Fibroblast of peridontal ligament (primary cell): ENCODE data around the gene TMEM161A.
"Not testable (repeated sequence)": the region's sequence is repeated elsewhere in the genome, so short reads cannot be mapped to it uniquely, and the experiment has no call there.

Experiments used
- DNase-seq: peaks from one replicate; pipeline ENCODE4 v3.0.0-alpha.2; 2010; ENCODE audit errors: extremely low read depth

The TMEM161A gene

DNA sequence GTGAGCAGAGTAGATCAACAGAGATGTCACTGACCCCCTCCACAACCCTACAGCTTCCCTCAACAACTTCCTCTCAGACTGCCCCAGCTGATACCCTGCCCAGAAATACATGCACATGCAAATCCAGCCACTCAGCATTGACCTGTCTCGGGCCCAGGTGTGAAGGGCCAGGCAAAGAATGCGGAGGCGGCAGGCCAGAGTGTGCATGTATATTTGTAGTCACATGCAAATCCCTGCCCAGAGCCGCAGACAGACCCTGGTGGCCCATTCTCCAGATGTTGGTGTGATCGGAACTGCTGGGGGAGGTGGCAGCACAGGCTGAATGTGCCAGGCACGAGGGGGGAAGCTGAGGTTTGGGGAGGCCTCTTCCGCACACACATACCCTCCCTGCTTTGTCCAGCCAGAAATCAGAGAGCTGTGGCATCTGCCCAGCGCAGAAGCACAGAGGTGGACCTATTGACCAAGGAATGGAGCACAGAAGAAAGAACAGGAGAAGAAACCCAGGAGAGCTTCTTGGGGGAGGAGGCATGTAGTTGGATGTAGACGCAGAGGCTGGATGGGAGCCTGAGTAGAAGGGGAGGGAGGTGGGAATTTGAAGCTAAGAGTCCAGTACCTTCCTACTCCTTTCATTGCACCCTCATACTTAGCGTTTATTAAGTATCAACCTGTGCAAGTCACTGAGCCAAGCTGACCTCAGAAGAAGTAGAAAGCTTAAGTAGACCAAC lies 17.4 kb upstream of the TMEM161A start:
- DNase-seq: no peak

DNA sequence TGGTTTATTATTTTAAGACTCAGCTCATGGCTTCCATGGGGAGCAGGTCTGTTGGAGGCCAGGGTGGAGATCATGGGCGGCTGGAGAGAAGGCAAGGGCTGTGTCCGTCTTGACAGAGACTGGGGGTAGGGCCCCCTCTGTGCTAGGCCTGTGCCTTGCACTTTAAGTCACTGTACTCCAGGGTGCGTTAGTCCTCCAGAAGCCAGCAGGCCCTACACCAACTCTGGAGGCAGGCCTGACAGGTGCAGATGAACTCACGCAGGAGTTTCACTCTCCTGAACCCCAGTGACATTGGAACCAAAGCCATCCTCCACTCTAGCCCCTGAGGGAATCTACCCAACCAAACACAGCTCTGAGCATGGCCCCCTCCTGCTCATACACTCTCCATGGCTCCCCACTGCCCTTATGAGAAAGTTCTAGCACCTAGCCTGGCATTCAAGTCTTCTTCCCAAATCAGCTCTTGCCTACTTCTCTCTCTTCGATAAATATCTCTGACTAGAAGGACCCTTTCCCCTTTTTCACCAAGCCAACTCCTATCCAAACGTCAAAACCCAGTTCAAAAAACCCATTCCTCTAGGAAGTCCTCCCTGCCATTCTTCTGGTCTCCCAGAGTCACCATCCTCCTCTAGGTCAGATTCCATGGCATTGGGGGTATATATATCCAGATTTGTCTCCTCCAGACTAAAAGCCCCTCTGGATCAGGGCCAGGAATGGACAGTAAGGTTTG lies 16.7 kb upstream of the TMEM161A start:
- no peak for DNase-seq

DNA sequence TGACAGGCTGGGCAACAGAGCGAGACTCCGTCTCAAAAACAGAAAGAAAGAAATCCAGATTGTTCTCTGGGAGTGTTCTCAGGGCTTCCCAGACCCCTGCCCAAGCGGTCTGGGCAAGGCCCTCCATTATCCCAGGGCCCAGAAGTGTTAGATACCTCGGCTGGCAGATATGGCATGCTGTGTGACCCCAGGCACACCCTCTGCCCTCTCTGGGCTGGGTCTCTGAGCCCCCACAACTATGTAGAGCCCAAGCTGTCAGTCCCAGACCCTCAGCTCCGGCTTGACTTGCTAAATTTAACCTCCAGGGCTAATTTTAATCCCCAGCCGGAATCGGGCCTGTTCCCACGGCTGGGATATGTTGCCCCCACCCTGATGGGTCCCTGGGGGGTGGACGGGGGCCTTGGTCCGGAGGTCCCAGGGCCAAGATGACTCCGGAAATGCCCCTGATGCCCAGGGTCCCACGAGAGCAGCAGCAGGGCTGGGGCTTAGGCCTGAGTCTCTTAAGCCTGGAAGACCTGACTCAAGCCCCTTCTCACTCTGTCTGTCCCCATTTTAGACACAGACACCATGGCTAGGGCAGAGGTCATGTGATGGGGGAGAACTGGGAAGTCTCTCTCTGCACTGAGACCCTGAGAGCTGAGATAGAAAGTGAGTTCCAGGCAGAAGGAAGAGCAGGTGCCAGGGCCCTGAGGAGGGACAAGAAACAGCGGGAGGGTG lies 14.5 kb upstream of the TMEM161A start:
- no peak for DNase-seq

DNA sequence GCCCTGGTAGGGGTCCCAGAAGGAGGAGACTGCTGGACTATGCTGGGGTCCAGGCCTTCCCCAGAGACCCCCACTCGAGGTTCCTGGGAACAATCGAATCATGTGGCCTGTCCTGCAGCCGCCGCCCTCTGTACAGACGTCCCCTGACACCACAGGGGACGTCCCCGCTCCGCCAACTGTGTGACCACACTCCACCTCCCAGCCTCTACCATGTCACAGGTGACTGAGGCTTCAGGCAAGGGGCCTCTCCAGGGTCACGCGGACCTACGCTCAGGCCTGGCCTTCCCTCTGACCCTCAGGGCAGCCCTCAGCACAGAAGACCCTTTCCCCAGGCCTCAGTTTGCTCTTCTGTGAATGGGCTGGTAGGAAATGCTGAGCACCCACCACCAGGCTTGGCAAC lies 13.1 kb upstream of the TMEM161A start:
- DNase-seq: no peak

DNA sequence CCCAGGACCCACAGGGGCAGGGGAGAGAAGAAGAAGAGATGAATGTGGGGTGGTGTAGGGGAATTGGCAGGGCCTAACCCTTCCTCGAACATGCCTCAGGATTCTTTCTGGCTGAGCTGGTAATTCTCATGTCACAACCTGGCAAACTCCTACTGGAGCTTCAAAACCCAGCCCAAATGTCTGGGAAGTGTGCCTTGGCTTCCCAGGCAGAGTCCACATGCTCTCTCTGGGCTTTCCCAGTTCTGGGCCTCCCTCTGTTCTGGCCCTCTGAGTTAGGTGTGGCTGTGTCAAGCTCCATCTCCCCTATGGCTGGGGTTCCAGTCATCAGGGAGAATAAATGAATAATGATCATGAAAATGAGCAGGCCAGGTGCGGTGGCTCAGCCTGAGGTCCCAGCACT lies 11.2 kb upstream of the TMEM161A start:
- no peak for DNase-seq

DNA sequence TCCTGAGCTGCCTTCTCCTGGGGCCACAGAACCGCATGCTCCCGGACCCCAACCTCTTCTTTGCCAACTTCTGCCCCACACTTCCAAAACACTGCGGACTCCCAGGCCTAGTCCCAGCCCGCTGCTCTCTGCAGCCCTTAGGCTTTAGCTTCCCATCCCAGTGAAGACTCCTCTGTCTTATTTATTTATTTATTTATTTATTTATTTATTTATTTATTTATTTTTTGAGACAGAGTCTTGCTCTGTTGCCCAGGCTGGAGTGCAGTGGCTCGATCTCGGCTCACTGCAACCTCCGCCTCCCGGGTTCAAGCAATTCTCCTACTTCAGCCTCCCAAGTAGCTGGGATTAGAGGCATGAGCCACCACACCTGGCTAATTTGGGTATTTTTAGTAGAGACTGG lies 10.2 kb upstream of the TMEM161A start:
- not testable (repeated sequence) for DNase-seq

DNA sequence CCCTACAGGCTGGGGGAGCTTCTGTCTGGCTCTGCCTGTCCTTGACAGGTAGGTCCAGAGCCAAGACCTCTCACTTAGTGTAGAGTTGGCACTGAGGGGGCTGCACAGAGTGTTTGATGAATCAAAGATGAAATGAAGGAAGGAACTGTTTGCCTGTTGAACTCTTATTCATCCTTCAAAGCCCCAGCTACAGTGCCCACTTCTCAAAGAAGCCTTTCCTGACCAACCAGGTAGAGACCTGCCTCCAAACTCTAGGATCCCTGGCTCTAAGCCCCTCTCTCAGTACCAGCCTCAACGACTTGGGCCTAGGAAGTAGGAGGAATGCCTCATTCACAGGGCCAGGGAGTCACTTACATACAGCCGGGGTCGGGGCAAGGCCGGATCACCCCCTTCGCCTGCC lies 9.1 kb upstream of the TMEM161A start:
- no peak for DNase-seq

DNA sequence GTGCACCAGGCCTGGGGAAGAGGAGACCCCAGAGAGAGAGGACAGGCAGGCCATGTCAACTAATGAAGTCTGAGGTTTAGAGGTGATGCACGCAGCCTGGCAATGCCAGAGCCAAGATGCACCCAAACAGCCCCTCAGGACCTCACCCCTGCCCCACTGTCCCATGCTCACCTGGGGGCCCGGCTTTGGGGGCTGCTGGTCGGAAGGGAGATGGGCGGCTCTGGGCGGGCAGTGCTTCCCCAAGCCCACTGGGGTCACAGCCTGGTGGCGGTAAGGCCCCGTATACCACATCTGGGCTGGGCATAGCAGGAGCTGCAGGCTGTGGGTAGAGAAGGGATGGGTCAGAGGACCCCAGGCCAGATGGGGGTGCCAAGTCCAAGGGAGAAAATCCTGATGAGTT lies 8.6 kb upstream of the TMEM161A start:
- no peak for DNase-seq

DNA sequence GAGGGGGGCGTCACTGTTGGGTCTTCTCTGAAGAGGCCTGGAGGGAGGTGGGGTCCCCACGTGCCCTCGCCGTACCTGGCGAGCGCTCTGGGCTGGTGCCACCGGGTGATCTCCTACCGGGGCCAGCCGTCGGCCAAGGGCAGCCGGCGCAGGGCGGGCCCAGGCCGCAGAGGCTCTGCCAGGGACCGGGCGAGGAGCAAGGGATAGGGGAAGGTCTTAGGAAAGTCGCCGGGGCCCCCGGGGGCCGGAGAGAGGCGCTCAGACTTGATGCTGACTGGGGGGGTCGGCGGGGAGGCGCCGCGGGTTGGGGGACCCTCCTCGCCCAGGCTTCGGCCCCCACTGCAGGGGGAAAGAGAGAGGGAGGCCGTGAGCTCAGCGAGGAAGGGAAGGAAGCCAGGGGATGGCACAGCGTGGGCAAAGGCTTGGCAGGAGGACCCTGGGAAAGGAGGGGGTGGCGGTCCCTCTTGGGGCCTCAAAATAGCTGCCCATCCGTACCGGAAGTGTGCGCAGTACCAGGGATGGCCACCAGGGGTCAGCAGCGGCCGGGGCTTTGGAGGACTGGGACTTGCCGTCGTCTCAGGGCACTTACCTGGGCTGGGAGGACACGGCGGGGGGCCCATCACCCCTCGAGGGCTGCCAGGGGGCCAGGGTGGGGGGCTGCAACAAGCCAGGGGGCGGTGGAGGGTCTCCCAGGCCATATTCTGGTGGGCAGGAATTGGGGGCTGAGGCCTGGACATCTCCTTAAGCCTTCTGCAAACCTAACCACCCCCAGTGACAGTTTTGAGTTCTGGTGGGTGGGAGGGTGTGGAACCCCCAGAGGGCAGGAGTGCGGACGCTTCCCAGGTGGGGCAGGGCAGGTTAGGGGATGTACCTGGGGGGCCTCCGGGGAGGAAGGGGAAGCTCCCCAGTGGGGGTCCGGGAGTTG lies 7.7 kb upstream of the TMEM161A start:
- DNase-seq: peak; percentile 56

DNA sequence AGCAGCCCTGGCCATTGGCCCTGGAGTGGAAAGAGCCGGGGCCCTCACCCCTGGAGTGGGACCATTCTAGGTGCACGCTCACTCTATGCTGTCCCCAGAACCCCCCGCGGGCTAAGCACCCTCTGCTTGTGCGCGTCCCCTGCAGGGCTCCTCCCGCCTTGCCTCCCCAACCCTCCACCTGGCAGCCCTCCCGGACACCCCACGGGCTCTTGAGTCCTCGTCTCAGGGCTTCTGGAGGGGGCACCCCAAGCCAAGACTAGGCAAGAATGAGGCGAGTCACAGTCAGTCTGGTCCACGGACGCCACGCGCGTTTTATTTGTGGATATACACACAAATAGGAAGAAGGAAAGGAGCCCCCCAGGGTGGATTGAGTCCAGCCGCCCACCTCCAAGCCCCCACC lies 7.0 kb upstream of the TMEM161A start:
- DNase-seq: no peak

DNA sequence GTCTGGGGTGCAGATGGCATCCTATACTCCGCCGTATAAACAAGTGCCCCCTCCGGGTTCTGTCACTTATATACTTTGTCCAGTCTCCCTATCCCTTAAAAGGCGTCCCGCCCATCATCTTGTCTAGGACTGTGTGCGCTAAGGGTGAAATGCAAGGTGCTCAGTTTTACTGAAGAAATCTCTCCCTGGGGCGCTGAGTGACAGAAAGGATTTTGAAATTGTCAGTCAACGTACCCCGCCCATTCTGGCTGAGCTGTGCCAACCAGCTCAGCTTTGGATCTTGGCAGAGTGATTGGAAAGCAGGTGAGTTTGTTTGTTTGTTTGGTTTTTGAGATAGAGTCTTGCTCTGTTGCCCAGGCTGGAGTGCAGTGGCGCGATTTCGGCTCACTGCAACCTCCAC lies 4.1 kb upstream of the TMEM161A start:
- no peak for DNase-seq

DNA sequence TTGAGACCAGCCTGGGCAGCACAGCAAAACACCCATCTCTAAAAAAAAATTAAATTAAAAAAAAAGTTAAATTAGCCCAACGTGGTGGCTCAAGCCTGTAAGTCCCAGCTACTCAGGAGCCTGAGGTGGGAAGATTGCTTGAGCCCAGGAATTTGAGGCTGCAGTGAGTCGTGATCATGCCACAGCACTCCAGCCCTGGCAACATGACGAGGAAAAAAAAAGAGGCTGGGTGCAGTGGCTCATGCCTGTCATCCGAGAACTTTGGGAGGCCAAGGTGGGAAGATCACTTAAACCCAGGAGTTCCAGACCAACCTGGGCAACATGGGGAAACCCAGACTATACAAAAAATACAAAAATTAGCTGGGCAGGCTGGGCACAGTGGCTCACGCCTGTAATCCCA lies 2.2 kb upstream of the TMEM161A start:
- DNase-seq: no peak

DNA sequence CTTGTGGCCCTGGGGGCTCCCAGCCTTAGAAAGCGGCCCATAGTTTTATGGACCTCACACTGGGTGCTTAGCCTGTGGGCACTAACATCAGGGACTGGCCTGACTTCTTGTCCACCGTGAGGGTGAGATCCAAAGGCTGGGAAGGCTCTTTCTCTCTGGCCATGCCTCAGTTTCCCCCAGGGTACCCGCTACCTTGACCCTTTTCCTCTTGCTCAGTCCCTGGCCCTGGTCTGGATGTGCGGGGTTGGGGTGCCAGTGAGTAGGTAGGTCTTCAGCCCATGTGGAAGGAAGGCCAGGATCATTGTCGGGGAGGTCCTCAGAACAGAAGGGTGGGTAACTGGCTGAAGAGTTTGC lies 1.6 kb upstream of the TMEM161A start:
- no peak for DNase-seq

DNA sequence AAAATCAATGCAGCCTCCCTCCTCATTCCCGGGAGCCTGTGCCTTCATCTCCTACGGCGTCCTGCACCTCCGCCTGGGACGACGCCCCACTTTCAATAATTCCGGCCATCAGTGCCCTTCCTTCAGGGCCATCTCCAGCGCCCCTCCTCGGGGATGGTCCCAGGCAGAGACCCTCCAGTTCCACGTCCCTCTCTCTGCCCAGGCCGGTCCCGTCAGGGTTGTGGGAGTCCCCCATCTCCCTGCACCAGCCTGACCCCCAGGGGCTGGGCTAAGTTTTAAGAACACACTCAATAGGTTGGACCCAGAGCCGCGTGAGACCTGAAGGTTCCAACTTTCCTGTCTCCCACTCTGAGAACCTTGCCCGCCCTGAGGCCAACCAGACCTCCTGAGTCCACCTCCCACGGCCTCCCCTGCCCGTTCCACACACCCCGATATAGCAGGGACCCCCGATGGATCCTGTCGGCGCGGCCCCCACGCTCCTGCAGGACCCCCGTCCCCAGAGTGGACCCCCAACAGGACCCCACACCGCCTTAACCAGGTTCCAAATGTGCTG lies 646 bp downstream of the TMEM161A start:
- peak; percentile 7 for DNase-seq

DNA sequence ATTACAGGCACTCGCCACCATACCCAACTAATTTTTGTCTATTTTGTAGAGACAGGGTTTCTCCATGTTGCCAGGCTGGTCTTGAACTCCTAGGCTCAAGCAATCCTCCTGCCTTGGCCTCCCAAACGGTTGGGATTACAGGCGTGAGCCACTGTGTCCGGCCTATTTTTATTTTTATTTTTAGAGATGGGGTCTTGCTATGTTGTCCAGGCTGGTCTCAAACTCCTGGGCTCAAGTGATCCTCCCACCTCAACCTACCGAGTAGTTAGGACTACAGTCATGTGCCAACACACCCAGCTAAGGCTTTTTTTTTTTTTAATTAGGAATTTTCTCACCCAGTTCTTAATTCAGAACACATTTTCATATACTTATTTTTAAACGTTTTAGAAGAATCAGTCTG lies 2.6 kb downstream of the TMEM161A start:
- not testable (repeated sequence) for DNase-seq

DNA sequence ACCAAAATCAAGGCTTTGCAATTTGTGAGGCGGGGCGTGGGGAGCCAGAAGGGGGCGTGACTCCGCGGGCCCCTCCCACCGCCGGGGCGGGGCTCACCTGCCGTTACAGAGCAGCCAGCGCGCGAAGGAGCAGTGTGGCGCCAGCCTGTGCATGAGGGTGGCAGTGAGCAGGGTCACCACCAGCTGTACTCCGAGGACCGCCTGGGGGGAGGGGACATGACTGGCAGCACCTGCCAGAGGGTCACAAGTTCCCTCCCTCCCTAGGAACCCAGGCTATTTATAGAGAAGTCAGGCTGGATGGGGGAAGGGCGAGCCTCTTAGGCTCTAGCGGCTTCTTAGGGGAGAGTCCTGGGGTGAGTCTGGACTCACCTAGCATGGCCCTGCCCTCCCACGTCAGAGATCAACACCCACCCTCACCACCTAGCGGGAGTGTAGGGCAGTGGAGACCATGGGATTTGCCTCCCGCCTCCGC lies 3.6 kb downstream of the TMEM161A start:
- DNase-seq: no peak

DNA sequence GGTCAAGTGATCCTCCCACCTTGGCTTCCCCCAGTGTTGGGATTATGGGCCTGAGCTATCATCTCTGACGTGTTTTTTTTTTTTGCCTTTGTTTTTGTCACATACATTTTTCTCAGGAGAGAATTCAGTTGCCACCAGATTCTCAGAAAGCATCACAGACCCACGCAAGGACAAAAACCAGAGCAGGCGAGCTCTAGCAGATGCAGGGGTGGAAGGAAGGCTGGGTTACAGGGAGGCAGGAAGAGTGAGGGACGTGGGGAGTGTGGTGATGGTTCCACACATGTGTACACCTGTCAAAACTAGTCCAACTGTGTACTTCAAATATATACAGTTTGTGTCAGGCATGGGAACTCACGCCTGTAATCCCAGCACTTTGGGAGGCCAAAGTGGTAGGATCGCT lies 4.3 kb downstream of the TMEM161A start:
- DNase-seq: no peak

DNA sequence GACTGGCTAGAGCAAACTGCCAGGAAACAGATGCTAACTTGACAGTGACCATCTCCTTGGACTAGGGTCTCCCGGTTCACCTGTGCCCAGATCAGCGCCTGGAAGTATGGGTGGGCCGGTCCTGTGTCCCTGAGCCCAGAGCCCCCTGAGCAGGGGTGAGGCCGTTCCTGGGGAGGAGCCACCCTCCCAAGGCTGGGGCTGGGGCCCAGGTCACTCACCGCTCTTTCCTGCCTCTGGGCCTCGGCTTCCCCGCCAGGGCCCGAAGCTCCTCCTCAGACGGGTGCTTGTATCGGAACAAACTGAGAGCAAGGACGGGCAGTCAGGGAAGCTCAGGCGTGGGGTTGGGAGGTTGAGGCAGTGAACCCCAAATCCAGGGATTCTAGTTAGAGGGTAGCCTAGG lies 5.4 kb downstream of the TMEM161A start:
- DNase-seq: no peak

DNA sequence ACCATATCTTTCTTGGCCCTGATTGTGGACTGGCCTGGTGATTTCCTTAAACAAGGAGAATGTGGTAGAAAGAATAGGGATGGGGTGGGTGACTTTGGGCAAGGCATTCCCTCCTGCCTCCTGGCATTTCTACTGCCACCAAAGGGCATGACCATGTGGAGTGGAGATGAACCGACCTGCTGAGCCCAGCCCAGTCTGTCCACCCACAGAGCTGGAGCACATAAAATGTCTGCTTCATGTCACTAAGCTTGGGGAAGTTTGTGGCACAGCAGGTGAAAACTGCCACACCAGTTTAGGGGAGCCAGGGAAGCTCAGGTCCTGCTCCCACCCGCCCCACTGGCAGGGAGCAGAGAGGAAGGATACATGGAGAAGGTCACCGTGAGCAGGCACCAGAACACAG lies 6.3 kb downstream of the TMEM161A start:
- no peak for DNase-seq

DNA sequence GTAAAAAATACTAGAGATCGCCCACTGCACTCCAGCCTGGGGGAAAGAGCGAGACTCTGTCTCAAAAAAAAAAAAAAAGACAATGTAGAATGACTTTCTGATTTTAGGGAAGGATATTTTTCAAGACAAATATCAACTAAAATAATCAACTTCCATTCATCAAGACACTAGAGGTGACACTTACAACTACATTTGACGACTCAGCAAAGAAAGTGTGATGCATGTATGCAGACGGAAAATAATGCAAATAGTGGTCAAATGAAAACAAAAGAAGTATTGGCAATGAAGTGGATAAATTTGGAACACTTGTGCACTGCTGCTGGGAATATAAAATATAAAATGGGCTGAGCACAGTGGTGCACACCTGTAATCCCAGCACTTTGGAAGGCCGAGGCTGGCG lies 12.2 kb downstream of the TMEM161A start:
- DNase-seq: no peak

DNA sequence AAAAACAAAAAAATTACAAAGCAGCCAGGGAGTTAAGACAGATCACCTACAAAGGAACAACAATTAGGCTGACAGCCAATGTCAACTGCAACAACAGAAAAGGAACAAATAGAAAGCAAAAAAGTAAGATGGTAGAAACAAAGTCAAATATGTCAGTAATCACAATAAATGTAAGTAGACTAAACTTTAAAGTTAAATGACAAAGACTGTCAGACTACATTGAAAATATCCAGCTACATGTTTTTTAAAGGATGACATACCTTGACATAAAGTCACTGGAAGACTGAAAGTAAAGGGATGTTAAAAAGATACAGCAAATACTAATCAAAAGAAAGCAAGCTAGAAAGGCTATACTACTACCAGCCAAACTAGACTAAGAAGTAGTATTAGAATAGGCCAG lies 14.9 kb downstream of the TMEM161A start:
- no peak for DNase-seq

DNA sequence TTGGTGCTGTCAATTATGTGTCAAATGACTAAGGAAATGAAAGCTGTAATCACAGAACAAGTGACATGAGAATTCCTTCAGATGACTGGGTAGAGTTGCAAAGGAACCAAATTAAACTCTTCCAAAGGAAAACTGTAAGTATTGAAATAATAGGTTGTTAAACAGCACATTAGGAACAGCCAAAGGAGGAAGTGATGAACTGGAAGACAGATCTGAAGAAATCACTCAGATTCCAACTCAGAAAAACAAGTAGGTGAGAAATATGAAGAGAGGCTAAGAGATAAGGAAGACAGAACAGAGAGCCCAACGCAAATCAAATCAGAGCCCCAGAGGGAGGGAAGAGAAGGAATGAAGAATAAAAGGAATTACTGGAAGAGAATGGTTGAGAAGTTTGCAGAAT lies 15.4 kb downstream of the TMEM161A start:
- no peak for DNase-seq
